ENCODE results near the gene C19orf25.

C19orf25 gene

DNA sequence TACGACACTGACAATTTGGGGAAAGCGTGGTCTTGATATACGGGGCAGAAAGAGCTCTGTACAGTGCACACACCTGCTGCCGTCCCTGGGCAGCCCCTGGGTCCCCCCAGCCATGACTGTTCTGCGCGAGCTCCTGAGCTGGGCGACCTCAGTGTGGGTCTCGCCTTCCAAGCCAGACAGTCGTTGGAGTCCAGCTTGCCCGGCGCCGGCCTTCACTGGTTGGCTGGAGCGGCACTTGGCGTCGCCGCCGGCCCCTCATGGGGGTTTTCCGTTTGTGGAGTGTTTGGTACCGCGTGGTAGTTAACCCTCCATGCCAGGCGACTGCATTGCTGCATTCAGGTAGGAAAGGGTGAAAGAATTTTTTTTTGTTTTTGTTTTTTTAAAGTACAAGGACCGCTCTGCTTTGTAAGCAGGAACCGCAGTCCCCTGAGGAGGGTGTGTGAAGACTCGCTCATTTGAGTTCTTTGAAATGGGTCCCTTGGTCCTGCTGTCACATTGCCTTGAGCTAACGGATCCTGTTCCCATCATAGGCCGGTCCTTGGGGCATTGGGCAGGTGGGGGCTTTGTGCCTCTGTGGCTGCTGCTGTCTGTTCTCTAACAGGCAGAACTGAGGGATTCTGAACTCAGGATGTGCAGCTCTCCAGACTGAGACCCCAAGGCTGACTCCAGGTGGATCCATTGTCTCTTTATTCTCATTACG is 51.6 kb downstream of the C19orf25 start:
- no peak for DNase-seq

DNA sequence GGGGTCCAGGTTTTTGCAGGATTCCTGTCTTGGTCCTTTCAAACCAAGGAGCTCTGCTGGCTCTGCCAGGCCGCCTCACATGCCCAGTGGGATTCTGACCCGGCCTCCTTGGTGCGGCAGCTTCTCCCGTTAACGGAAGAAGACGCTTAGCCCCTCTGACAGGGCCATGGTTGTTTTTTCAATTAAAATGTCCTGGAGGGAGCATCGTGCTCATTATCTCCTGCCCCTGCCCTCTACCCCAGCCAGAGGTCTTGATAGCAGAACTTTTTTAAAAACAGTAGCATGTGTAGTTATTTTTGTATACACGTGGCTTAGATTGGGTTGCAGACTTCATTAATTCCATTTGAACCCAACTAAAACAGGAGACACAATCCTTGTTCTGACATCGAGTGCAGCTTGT is 52.3 kb downstream of the C19orf25 start:
- DNase-seq, result no peak

DNA sequence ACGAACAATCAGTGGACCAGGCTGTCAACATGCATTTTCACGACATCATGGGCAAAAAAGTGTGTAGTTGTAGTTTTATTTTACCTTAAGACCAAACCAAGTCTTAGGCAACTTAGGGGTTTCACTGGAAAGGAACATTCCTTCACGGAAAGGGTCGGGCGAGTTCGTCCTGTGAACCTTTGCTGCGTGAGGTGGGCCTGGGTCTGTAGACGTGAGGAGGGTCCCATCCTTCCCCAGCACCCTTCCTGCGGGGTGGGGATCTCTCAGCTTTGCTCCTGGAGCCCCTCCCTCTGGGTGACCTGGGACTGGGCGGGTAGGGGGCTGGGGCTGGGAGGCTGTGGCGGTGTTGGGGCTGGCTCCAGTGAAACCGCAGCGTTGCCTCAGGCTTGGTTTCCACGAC is 53.1 kb downstream of the C19orf25 start:
- no peak for DNase-seq

DNA sequence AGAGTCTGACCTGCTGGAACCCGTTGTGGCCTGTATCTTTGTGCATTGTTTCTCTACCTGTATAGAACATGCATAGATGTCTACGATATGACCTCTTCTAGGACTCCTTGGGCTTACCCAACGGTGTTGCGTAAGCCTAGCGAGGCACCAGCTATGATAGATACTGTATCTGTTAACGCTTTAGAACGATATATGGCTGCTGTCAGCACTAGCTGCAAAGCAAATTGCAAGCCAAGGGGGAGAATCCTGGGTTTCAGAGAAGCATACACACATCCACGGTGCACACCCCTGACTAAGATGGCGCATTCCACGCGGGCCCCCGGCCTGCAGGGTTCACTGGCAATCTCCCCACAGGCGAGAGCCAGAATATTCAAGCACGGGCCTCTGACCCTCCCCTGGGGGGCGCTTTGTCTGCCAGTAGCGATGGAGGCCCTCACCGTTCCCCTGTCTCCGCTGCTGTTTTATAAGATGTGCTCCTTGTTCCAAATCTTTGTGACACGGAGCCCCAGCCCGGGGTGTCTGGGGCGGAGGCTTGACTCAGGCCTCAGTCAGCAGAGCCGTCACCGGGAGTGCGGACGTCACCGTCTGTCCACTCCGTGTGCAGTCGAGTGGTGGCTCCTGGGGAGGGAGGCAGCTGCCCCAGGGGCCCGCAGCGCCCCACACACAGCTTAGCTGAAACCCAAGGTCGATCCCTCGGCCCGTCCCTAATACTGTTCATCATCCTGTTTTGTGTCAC is 53.7 kb downstream of the C19orf25 start:
- no peak for DNase-seq

DNA sequence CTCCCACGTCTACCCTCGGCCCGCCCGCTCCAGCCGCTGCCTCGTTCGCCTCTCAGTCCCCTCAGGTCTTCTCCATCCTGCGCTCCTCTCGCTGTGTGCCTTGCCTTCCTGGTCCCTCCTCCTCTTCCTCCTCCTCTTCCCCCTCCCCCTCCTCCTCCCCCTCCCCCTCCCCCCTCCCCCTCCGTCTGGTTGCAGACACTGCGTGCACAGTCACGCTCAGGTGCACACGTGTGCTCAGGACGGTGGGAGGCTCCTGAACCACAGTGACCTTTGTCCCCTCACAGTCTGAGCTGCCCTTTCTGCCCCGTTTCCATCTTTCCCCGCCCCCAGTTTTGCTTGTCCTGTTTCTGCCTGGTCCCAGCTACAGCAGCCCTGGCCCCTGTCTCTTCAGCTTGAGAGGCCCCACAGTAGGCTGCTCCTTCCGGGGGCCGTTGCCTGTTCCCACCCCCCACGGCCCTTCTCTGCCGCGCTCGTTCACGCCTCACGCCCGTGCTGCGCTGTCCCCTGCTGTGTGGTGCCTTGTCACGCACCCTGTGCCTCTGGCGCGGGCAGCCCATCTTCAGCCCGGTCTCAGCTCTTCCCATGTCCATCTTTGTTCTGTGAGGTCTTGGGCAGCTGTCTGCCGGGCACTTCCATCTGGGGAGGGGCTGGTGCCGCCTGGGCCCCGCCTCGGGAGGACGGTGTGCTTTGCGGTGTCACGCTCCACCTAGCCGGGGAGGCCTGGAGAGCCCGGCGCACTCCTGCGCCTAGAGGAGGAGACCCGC is 54.6 kb downstream of the C19orf25 start:
- DNase-seq, result no peak

DNA sequence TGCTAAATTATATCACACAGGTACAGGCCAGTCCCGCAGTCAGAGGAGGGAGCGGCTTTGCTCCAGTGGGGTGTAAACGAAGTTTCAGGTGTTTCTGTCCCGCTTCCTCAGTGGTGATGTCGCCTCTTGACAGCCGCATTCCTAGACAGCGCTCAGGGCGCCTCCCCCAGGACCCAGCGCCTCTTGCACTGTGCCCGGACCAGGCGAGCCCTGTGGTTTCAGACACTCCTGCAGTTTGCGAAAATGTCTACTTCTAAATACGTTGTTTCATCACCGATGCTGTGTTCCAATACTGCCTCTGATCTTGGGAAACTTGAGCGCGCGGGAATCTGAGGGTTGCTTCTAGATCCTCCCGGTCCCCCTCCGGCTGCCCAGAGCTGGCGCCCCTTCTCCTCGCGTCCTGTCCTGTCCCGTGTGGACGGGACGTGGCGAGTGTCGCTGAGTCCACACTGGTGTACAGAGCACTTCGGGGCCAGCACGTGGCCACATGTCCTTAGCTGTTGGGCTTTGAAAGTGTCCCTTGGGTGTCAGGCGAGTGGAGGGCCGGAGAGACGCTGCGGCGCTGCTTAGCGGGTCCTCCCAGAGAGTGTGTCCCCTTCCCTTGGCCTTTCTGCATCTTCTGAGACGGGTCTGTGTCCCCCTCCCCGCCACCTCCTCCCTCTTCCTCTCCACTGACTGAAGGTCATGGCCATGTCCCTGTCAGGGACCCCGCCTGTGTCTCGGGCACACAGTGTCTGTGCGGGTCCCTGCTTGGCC is 55.4 kb downstream of the C19orf25 start:
- no peak for DNase-seq
